ENCODE results near the gene KREMEN2.

DNA sequence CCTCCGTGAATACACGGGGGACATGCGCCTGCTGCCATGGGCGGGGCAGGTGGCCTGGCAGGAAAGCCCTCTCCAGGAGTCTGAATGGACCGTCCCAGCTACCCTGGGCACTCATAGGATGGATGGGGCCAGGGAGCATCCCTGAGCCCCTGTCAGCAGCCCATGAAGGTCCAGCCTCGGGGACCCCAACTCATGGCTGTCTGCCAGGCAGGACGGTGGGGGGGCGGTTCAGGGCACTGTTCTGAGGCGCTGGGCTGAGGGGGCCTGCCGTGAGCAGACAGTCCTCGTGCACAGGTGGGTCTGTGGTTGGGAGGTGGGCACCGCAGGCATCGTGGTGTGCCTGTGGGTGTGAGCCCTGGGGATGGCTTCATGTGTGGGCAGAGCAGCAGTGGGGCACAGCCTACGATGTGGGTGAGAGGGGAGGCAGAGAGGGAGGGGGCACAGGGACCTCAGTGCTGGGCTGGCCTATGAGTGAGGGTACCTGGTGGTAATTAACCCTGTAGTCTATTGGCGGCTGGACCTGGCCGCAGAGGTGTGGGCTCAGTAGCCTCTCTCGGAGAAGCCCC lies 22.6 kb downstream of the KREMEN2 start:
- TF ChIP-seq, protein P1, sequence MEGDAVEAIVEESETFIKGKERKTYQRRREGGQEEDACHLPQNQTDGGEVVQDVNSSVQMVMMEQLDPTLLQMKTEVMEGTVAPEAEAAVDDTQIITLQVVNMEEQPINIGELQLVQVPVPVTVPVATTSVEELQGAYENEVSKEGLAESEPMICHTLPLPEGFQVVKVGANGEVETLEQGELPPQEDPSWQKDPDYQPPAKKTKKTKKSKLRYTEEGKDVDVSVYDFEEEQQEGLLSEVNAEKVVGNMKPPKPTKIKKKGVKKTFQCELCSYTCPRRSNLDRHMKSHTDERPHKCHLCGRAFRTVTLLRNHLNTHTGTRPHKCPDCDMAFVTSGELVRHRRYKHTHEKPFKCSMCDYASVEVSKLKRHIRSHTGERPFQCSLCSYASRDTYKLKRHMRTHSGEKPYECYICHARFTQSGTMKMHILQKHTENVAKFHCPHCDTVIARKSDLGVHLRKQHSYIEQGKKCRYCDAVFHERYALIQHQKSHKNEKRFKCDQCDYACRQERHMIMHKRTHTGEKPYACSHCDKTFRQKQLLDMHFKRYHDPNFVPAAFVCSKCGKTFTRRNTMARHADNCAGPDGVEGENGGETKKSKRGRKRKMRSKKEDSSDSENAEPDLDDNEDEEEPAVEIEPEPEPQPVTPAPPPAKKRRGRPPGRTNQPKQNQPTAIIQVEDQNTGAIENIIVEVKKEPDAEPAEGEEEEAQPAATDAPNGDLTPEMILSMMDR (conservative IDR thresholded peaks at IDR 0.05; ENCODE audit: low read depth, low read length): no peak
- no peak for TF ChIP-seq EZH2 (IDR thresholded peaks at IDR 0.05; ENCODE audit: borderline replicate concordance, low read depth, low read length, poor library complexity, severe bottlenecking)

Data from A673 (cell line).